H1 (cell line): ENCODE measurements around the gene IGSF23. TPM values are rescaled to one million over a fixed set of nuclear protein-coding genes. Genes with fewer than 3 reads are reported as not detected.

Source experiments
- CTCF ChIA-PET: fragments of 300-600 bp; sonication (Branson Sonifier 250); formaldehyde crosslinking; loops from one replicate; lab custom pipeline; 2021; ENCODE audit not compliant: partially characterized antibody; lab: Charles Lee
- POLR2A ChIA-PET: fragments of 300-600 bp; sonication (Branson Sonifier 250); formaldehyde crosslinking; loops from one replicate; lab custom pipeline; 2021; ENCODE audit warnings: inconsistent platforms; ENCODE audit not compliant: partially characterized antibody; lab: Charles Lee
- DNase-seq, 2 experiments: peaks; one replicate each; pipeline versions ENCODE4 v3.0.0 to v3.0.0-alpha.2; 2010 to 2022; ENCODE audit warnings: low spot score in 2 of 2, low read depth in 1 of 2, mixed read lengths in 1 of 2
- FAIRE-seq: peaks from 2 replicates; lab custom pipeline; 2011; peaks lifted over from hg19 to GRCh38; lab: Jason Lieb, UNC
- H2AFZ ChIP-seq: 2 replicates; pipeline ENCODE4 v1.8.1; 2012; ENCODE audit warnings: low read length, inconsistent platforms
- H2AK5ac ChIP-seq: 2 replicates; pipeline ENCODE4 v1.6.1; 2013; ENCODE audit warnings: low read depth, low read length
- H2BK120ac ChIP-seq: replicated peaks from 2 replicates; pipeline ENCODE3; 2013; ENCODE audit warnings: low read depth, low read length, inconsistent platforms
- H2BK12ac ChIP-seq: 2 replicates; pipeline ENCODE4 v1.6.1; 2013; ENCODE audit warnings: low read depth, low read length
- H2BK15ac ChIP-seq: 2 replicates; pipeline ENCODE4 v1.6.1; 2013; ENCODE audit warnings: low read length
- H2BK20ac ChIP-seq: 2 replicates; pipeline ENCODE4 v1.6.1; 2013; ENCODE audit warnings: low read length
- H2BK5ac ChIP-seq: 2 replicates; pipeline ENCODE4 v1.6.1; 2013; ENCODE audit warnings: low read depth, low read length
- H3K14ac ChIP-seq: 2 replicates; pipeline ENCODE4 v1.6.1; 2013; ENCODE audit warnings: inconsistent platforms; ENCODE audit not compliant: insufficient read length
- H3K18ac ChIP-seq: 2 replicates; pipeline ENCODE4 v1.6.1; 2013; ENCODE audit warnings: low read length; ENCODE audit errors: extremely low read depth
- H3K23ac ChIP-seq: 2 replicates; pipeline ENCODE4 v1.6.1; 2013; ENCODE audit warnings: inconsistent platforms; ENCODE audit not compliant: insufficient read length
- H3K23me2 ChIP-seq: 2 replicates; pipeline ENCODE4 v1.6.1; 2013; ENCODE audit warnings: low read depth, low read length
- H3K27ac ChIP-seq: 2 replicates; pipeline ENCODE4 v1.6.1; 2011; ENCODE audit warnings: low read depth, low read length, inconsistent platforms
- H3K27me3 ChIP-seq, 4 experiments: replicated peaks in 1 of 4; 1 replicate in 1 of 4; 2 replicates in 3 of 4; pipeline versions ENCODE4 v1.6.1 to v1.8.1; 2011 to 2013; ENCODE audit warnings: low read length in 3 of 4, mild to moderate bottlenecking in 3 of 4, inconsistent platforms in 2 of 4, mixed read lengths in 2 of 4, moderate library complexity in 1 of 4; ENCODE audit not compliant: control insufficient read depth in 3 of 4, insufficient read depth in 3 of 4; ENCODE audit errors: extremely low read depth in 1 of 4
- H3K36me3 ChIP-seq, 4 experiments: 2 replicates each; pipeline versions ENCODE4 v1.6.1 to v1.8.1; 2011 to 2013; ENCODE audit warnings: mild to moderate bottlenecking in 4 of 4, low read length in 3 of 4, moderate library complexity in 2 of 4, control low read depth in 1 of 4, inconsistent platforms in 1 of 4; ENCODE audit not compliant: insufficient read depth in 4 of 4, control insufficient read depth in 2 of 4
- H3K4ac ChIP-seq: replicated peaks from 2 replicates; pipeline ENCODE3; 2013; ENCODE audit warnings: low read length, low read depth, mixed read lengths, inconsistent platforms; ENCODE audit not compliant: insufficient read length
- H3K4me1 ChIP-seq, 4 experiments: replicated peaks in 1 of 4; 1 replicate in 1 of 4; 2 replicates in 3 of 4; pipeline versions ENCODE4 v1.6.1 to v1.8.1; 2011 to 2013; ENCODE audit warnings: low read length in 3 of 4, inconsistent platforms in 2 of 4, mixed read lengths in 1 of 4; ENCODE audit not compliant: insufficient read depth in 4 of 4, control insufficient read depth in 3 of 4
- H3K4me2 ChIP-seq, 2 experiments: 2 replicates each; pipeline versions ENCODE4 v1.6.1 to v1.8.1; 2011 to 2013; ENCODE audit warnings: low read depth in 2 of 2, low read length in 2 of 2, control low read depth in 1 of 2, inconsistent platforms in 1 of 2, mild to moderate bottlenecking in 1 of 2; ENCODE audit not compliant: insufficient read depth in 1 of 2
- H3K4me3 ChIP-seq, 4 experiments: fragments of 200-600, 300-600 bp in 1 of 4; sonication (generic), shearing (Covaris generic), sonication (Bioruptor Twin) in 1 of 4; 2 replicates each; pipeline versions ENCODE4 v1.5.1 to v1.8.1; 2011 to 2016; ENCODE audit warnings: low read length in 4 of 4, low read depth in 3 of 4, control low read depth in 2 of 4, inconsistent platforms in 2 of 4, mild to moderate bottlenecking in 2 of 4, mixed read lengths in 1 of 4, moderate library complexity in 1 of 4; ENCODE audit not compliant: insufficient read depth in 2 of 4; ENCODE audit errors: extremely low read depth in 1 of 4
- H3K56ac ChIP-seq: replicated peaks from 2 replicates; pipeline ENCODE3; 2013; ENCODE audit warnings: low read depth, mild to moderate bottlenecking, mixed read lengths, low read length, inconsistent platforms; ENCODE audit not compliant: insufficient read length
- H3K79me1 ChIP-seq: 2 replicates; pipeline ENCODE4 v1.6.1; 2013; ENCODE audit warnings: low read depth, low read length, control low read depth
- H3K79me2 ChIP-seq, 2 experiments: 2 replicates each; pipeline versions ENCODE4 v1.6.1 to v1.8.1; 2012 to 2013; ENCODE audit warnings: low read length in 2 of 2, mild to moderate bottlenecking in 2 of 2, inconsistent platforms in 1 of 2; ENCODE audit not compliant: insufficient read depth in 2 of 2, control insufficient read depth in 1 of 2
- H3K9ac ChIP-seq, 4 experiments: replicated peaks in 1 of 4; 1 replicate in 1 of 4; 2 replicates in 3 of 4; pipeline versions ENCODE4 v1.6.1 to v1.8.1; 2011 to 2013; ENCODE audit warnings: low read depth in 3 of 4, low read length in 3 of 4, control low read depth in 2 of 4, mild to moderate bottlenecking in 2 of 4, moderate library complexity in 2 of 4, inconsistent platforms in 1 of 4; ENCODE audit errors: extremely low read depth in 1 of 4
- H3K9me3 ChIP-seq, 2 experiments: 2 replicates each; pipeline versions ENCODE4 v1.6.1 to v1.8.1; 2012 to 2013; ENCODE audit warnings: mild to moderate bottlenecking in 2 of 2, moderate library complexity in 2 of 2, control low read depth in 1 of 2, inconsistent platforms in 1 of 2, low read depth in 1 of 2, low read length in 1 of 2, mixed read lengths in 1 of 2; ENCODE audit not compliant: insufficient read depth in 2 of 2
- H4K20me1 ChIP-seq, 2 experiments: replicated peaks in 1 of 2; 2 replicates each; pipeline versions ENCODE3 to v1.8.1; 2011 to 2013; ENCODE audit warnings: inconsistent platforms in 2 of 2, low read length in 2 of 2, mild to moderate bottlenecking in 1 of 2; ENCODE audit not compliant: insufficient read depth in 2 of 2, control insufficient read depth in 1 of 2
- H4K5ac ChIP-seq: 2 replicates; pipeline ENCODE4 v1.6.1; 2013; ENCODE audit warnings: low read length, low read depth, mixed read lengths, inconsistent platforms; ENCODE audit not compliant: insufficient read length
- H4K8ac ChIP-seq: 2 replicates; pipeline ENCODE4 v1.8.0; 2013; ENCODE audit warnings: mild to moderate bottlenecking, moderate library complexity, low read length, inconsistent platforms; ENCODE audit not compliant: insufficient read depth; ENCODE audit errors: extremely low read depth
- H4K91ac ChIP-seq: replicated peaks from 2 replicates; pipeline ENCODE3; 2013; ENCODE audit warnings: low read length, mixed read lengths, inconsistent platforms; ENCODE audit not compliant: insufficient read length
- ASH2L ChIP-seq: fragments of 200-600, 300-600 bp; sonication (generic); IDR thresholded peaks from one replicate; pipeline ENCODE4 v1.7.1; 2017; ENCODE audit warnings: low read length
- BCL11A ChIP-seq, 2 experiments: IDR thresholded peaks; one replicate each; pipeline ENCODE4 v1.6.1; 2011; ENCODE audit warnings: low read depth in 2 of 2, low read length in 2 of 2, mild to moderate bottlenecking in 2 of 2
- CHD1 ChIP-seq: IDR thresholded peaks from 2 replicates; pipeline ENCODE4 v1.6.1; 2012; ENCODE audit warnings: low read depth, low read length, improper control_type of control experiment
- CTBP2 ChIP-seq: IDR thresholded peaks from 2 replicates; pipeline ENCODE4 v1.7.0; 2011; ENCODE audit warnings: borderline replicate concordance, mild to moderate bottlenecking, moderate library complexity, mixed read lengths, low read length; ENCODE audit not compliant: insufficient read depth, insufficient read length
- EZH2 ChIP-seq: fragments of 200-600 bp; sonication (generic); IDR thresholded peaks from 2 replicates; pipeline ENCODE4 v1.7.1; 2012; ENCODE audit warnings: low read depth, mild to moderate bottlenecking, moderate library complexity, low read length, inconsistent platforms; ENCODE audit not compliant: severe bottlenecking
- HDAC2 ChIP-seq, 2 experiments: fragments of 300-600 bp in 1 of 2; sonication (generic) in 1 of 2; IDR thresholded peaks; 2 replicates each; pipeline ENCODE4 v1.6.1; 2011 to 2012; ENCODE audit warnings: low read depth in 2 of 2, low read length in 2 of 2, mild to moderate bottlenecking in 2 of 2, moderate library complexity in 2 of 2, borderline replicate concordance in 1 of 2, inconsistent platforms in 1 of 2
- PHF8 ChIP-seq: fragments of 200-600 bp; sonication (generic); conservative IDR thresholded peaks from 2 replicates; pipeline ENCODE4 v1.7.1; 2012; ENCODE audit warnings: low read depth, mild to moderate bottlenecking, inconsistent platforms, low read length, moderate library complexity
- RBBP5 ChIP-seq: IDR thresholded peaks from 2 replicates; pipeline ENCODE4 v1.7.1; 2012; ENCODE audit warnings: low read depth, mild to moderate bottlenecking, inconsistent platforms, low read length, moderate library complexity, borderline replicate concordance
- SRF ChIP-seq: IDR thresholded peaks from 2 replicates; pipeline ENCODE4 v1.6.1; 2011; ENCODE audit warnings: mild to moderate bottlenecking, low read depth, low read length, moderate library complexity
- TAF1 ChIP-seq: IDR thresholded peaks from 2 replicates; pipeline ENCODE4 v1.6.1; 2011; ENCODE audit warnings: mild to moderate bottlenecking, low read depth, low read length
- WGBS, 2 experiments: shearing (Covaris generic) in 1 of 2; methylation state at CpG; one replicate each; pipeline versions ENCODE4 v1.1.6 to v1.1.7; 2013 to 2015; ENCODE audit warnings: low lambda C conversion rate in 2 of 2, mixed read lengths in 2 of 2, inconsistent platforms in 1 of 2, low coverage in 1 of 2, missing lambda C conversion rate in 1 of 2; ENCODE audit not compliant: insufficient replicate concordance in 2 of 2, insufficient coverage in 1 of 2, insufficient read length in 1 of 2; ENCODE audit errors: extremely low coverage in 1 of 2, missing lambda C conversion rate in 1 of 2; 5-methylcytosine and 5-hydroxymethylcytosine counted together
- polyA plus RNA-seq, 7 experiments: library from polyadenylated mRNA; depleted of rRNA in 3 of 7; stranded (reverse) in 5 of 7; unstranded in 2 of 7; fragments of >200 nt in 5 of 7; fragments of 200-250 nt in 2 of 7; gene quantifications; 1 replicate in 5 of 7; 2 replicates in 1 of 7; 4 replicates in 1 of 7; pipeline versions ENCODE4 v1.2.1 to v1.2.3, GENCODE V29; 2011 to 2013; ENCODE audit warnings: missing spikeins in 2 of 7, mixed read lengths in 2 of 7
- total RNA-seq: library from RNA; stranded (reverse); fragmentation: NEBNext Ultra II Directional; extraction: Animal tissue kit (Norgen Biotek cat#: 25700); gene quantifications from 2 replicates; pipeline ENCODE4 v1.2.1, GENCODE V29; 2021
- TF ChIP-seq, protein P1 (sequence below): IDR thresholded peaks from 2 replicates; pipeline ENCODE4 v1.6.1; 2012; ENCODE audit warnings: low read length, inconsistent platforms

IGSF23 gene
- total and polyA plus RNA-seq, 2 of the 8 experiments (the other 6 are each of a cell fraction or from before 2014, with no cell fraction given) = not detected

- Histone ChIP-seq H2BK15ac (no peak overlapping the region), H2BK5ac (no peak overlapping the region), H3K9me3 (no peaks in the 10 kb centered on the region), H2AFZ (no peak overlapping the region), H3K18ac (no peak overlapping the region), H3K9ac (no peak overlapping the region), H2AK5ac (no peak overlapping the region), H3K79me1 (no peaks in the 10 kb centered on the region), H4K8ac (no peak overlapping the region), H3K14ac (no peak overlapping the region), H3K4me1 (peaks cover 0 to 2% (median 1%) of the 10 kb centered on the region in 4 experiments; a peak in 2 of 7 replicates), H4K91ac (no peak overlapping the region), H3K27me3 (peaks cover 0 to 8% (median 6%) of the 10 kb centered on the region in 4 experiments; a peak in 6 of 7 replicates), H3K4me3 (no peak overlapping the region), H3K4ac (no peak overlapping the region), H4K5ac (no peak overlapping the region), H3K27ac (no peak overlapping the region), H3K79me2 (no peaks in the 10 kb centered on the region; a peak in 1 of 4 replicates), H3K56ac (no peak overlapping the region), H2BK20ac (no peak overlapping the region), H2BK120ac (no peak overlapping the region), H3K4me2 (no peak overlapping the region), H3K36me3 (no peaks in the 10 kb centered on the region), H2BK12ac (no peak overlapping the region), H3K23ac (no peak overlapping the region), H4K20me1 (peaks cover 2% of the 10 kb centered on the region in 2 experiments), H3K23me2 (peaks cover 3% of the 10 kb centered on the region; the same call in 1 of the 2 replicates)
- FAIRE-seq (no peak), DNase-seq (no peak)
- ChIA-PET CTCF (interaction anchor here (0.8 to 2.2 kb wide), 7 partner anchors 15 to 70 kb away, joined by 3 to 6 read pairs (median 3); no protein-coding TSS in a partner anchor), POLR2A (interaction anchor here (1.1 kb wide), 1 partner anchor 48 kb away, joined by 3 read pairs; no protein-coding TSS in a partner anchor)
- WGBS, 2 experiments = 89% methylated on average over 3 of the region's 3 CpGs; no CpG with 5 or more reads in 1 of the 2 experiments
- TF ChIP-seq ASH2L (no peak), HDAC2 (IDR thresholded peaks at IDR 0.05; ENCODE audit: borderline replicate concordance in 1 of 2, low read depth in 2 of 2, low read length in 2 of 2) (no peak), BCL11A (IDR thresholded peaks at IDR 0.05; ENCODE audit: low read depth in 2 of 2, low read length in 2 of 2) (no peak), CHD1 (no peak), EZH2 (no peak), TAF1 (no peak), SRF (no peak), PHF8 (no peak), RBBP5 (no peak), CTBP2 (no peak)
- TF ChIP-seq, protein P1, sequence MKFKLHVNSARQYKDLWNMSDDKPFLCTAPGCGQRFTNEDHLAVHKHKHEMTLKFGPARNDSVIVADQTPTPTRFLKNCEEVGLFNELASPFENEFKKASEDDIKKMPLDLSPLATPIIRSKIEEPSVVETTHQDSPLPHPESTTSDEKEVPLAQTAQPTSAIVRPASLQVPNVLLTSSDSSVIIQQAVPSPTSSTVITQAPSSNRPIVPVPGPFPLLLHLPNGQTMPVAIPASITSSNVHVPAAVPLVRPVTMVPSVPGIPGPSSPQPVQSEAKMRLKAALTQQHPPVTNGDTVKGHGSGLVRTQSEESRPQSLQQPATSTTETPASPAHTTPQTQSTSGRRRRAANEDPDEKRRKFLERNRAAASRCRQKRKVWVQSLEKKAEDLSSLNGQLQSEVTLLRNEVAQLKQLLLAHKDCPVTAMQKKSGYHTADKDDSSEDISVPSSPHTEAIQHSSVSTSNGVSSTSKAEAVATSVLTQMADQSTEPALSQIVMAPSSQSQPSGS = no peak
Observed at GRCh38 chr19:44640518-44640917, 27.2 kb downstream of the IGSF23 start.
